Neutrophil (primary cell): ENCODE results near the gene GRIK4.

Experiments used
- H3K27ac ChIP-seq: fragments of 200-600 bp; sonication (generic); 2 replicates; pipeline ENCODE4 v1.5.1; 2016; ENCODE audit warnings: mild to moderate bottlenecking, moderate library complexity
- H3K27me3 ChIP-seq: fragments of 200-600 bp; sonication (generic); 2 replicates; pipeline ENCODE4 v1.6.0; 2016; ENCODE audit warnings: mild to moderate bottlenecking
- H3K36me3 ChIP-seq: fragments of 200-600 bp; sonication (generic); 2 replicates; pipeline ENCODE4 v1.5.1; 2017
- H3K4me1 ChIP-seq, 2 experiments: fragments of 200-600 bp in 1 of 2; sonication (generic) in 1 of 2; 1 replicate in 1 of 2; 2 replicates in 1 of 2; pipeline versions ENCODE4 v1.5.1 to v1.6.1; 2013 to 2016; ENCODE audit warnings: low read depth in 1 of 2, low read length in 1 of 2, mild to moderate bottlenecking in 1 of 2, moderate library complexity in 1 of 2; ENCODE audit not compliant: control insufficient read depth in 1 of 2, insufficient read depth in 1 of 2
- H3K4me3 ChIP-seq, 2 experiments: fragments of 200-600 bp in 1 of 2; sonication (generic) in 1 of 2; 1 replicate in 1 of 2; 2 replicates in 1 of 2; pipeline ENCODE4 v1.5.1; 2013 to 2016; ENCODE audit warnings: low read depth in 1 of 2, low read length in 1 of 2, mild to moderate bottlenecking in 1 of 2, moderate library complexity in 1 of 2
- H3K9me3 ChIP-seq: fragments of 200-600 bp; sonication (generic); 2 replicates; pipeline ENCODE4 v1.5.1; 2016
- CTCF ChIP-seq: fragments of 200-600 bp; sonication (generic); IDR thresholded peaks from 2 replicates; pipeline ENCODE4 v1.5.1; 2016; ENCODE audit warnings: antibody characterized with exemption

The GRIK4 gene

GRCh38 chr11:120695939-120696338 lies 184.4 kb downstream of the GRIK4 start:
- Histone ChIP-seq H3K27ac (no peak overlapping the region), H3K9me3 (no peaks in the 10 kb centered on the region), H3K36me3 (no peaks in the 10 kb centered on the region), H3K27me3 (peaks cover 37% of the 10 kb centered on the region), H3K4me1 (no peaks in the 10 kb centered on the region), H3K4me3 (no peak overlapping the region)
- TF ChIP-seq CTCF: no peak

DNA sequence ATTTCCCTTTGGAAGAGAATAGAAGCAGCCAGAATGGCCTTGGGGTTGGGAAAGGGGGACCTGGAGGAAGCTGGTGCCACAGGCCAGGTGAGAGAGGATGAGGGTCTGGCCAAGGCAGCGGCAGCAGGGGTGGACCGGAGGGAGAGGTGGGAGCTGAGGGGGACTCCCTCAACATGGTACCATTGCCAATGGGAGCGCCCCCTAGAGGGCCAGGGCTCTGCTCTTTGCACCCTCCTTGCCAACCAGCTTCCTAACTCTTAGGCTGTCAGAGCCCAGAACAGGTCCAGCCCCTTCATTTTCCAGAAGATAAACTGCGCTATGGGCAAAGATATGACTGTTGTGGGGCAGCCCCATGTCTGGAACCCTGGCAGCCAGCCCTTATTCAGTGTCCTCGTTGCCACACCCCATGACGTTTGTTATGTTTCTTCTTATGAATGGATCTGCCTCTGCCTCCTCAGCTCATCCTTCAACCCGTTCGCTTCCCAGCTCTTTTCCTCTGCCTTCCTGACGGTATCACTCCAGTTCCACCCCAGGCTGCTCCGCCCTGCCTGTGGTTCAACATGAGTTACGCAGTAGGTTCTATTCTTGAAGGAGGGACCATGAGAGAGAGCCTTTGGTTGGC lies 185.2 kb downstream of the GRIK4 start:
- Histone ChIP-seq H3K27me3 (peaks cover 29% of the 10 kb centered on the region), H3K4me1 (no peaks in the 10 kb centered on the region), H3K9me3 (no peaks in the 10 kb centered on the region), H3K27ac (no peak overlapping the region), H3K36me3 (no peaks in the 10 kb centered on the region), H3K4me3 (no peak overlapping the region)
- no peak for TF ChIP-seq CTCF

- H3K9me3 ChIP-seq: no peaks in the 10 kb centered on the region
- no peaks in the 10 kb centered on the region for H3K36me3 ChIP-seq
- no peaks in the 10 kb centered on the region for H3K4me1 ChIP-seq
- H3K27me3 ChIP-seq: peaks cover 15% of the 10 kb centered on the region
- no peak overlapping the region for H3K27ac ChIP-seq
- H3K4me3 ChIP-seq: no peak overlapping the region
- TF ChIP-seq CTCF: no peak
Observed at GRCh38 chr11:120698918-120699317, 187.4 kb downstream of the GRIK4 start.

- H3K36me3 ChIP-seq: no peaks in the 10 kb centered on the region
- TF ChIP-seq CTCF: no peak
- H3K4me1 ChIP-seq: no peaks in the 10 kb centered on the region
- no peaks in the 10 kb centered on the region for H3K9me3 ChIP-seq
- H3K27me3 ChIP-seq: no peaks in the 10 kb centered on the region
- no peak overlapping the region for H3K27ac ChIP-seq
- H3K4me3 ChIP-seq: no peak overlapping the region
Observed at GRCh38 chr11:120702656-120703055, 191.1 kb downstream of the GRIK4 start.

DNA sequence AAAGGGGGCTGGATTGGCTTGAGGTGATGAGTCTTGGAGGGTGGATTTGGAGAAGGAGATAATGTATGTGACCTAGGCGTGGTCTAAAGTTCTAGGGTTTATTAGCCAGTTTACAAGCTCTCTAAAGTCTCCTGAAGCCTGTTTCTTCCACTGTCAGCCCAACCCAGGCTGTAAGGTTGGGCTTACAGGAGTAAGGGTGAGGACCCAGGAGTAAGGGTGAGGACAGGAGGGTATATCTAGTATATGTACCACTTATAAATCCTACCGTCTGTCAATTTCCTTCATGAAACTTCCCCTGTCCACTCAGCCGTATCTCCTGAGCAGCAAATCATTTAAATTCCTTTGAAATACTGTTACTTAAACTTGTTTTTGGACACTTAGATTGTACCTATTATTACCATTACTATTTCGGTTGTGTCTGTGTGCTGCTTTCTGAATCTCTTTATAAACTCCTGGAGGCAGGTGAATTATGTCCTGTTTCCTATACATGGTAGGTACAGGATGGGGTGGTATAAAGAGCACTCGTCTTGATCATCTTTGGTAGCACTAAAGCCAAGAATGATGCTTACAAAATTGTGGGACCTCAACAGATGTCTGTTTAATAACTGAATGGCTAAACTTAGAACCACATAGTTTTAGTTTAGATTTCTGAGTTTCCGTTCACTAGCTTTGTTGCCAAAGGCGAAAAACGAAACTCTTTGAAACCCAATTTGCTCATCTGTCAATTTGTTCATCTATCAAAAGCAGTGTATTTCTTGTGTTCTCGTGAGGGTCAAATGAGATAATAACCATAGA lies 192.0 kb downstream of the GRIK4 start:
- H3K9me3 ChIP-seq: no peaks in the 10 kb centered on the region
- H3K27ac ChIP-seq: no peak overlapping the region
- no peaks in the 10 kb centered on the region for H3K4me1 ChIP-seq
- no peaks in the 10 kb centered on the region for H3K27me3 ChIP-seq
- H3K4me3 ChIP-seq: no peak overlapping the region
- no peak for TF ChIP-seq CTCF
- no peaks in the 10 kb centered on the region for H3K36me3 ChIP-seq
